HG03469 (cell line): ENCODE results near the gene PTCH2.
A peak's percentile ranks its signal among the peaks of the same experiment; 100 is the strongest.

Source experiments
- ATAC-seq: cut with Tn5 transposase; IDR thresholded peaks from one replicate; pipeline ENCODE4 v1.9.1; 2021; ENCODE audit warnings: mild to moderate bottlenecking, moderate library complexity, moderate number of reproducible peaks; ENCODE audit not compliant: unreplicated experiment

Gene PTCH2

DNA sequence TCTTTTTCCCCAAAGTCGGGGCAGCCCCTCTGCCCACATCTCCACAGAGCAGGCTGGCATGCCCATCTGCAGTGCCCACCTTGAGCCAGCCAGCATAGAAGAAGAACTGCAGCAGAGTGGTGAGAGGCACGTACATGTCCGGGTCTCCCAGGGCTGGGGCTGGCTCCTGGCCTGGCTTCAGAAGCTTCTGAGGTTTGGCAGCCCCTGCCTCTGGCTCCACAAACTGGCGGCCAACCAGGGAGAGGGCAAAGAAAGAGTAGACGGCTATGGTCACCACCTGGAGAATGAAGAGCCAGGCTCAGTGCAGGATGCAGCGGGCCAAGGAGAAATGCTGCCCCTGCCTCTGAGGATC lies 58.0 kb downstream of the PTCH2 start:
- no peak for ATAC-seq

DNA sequence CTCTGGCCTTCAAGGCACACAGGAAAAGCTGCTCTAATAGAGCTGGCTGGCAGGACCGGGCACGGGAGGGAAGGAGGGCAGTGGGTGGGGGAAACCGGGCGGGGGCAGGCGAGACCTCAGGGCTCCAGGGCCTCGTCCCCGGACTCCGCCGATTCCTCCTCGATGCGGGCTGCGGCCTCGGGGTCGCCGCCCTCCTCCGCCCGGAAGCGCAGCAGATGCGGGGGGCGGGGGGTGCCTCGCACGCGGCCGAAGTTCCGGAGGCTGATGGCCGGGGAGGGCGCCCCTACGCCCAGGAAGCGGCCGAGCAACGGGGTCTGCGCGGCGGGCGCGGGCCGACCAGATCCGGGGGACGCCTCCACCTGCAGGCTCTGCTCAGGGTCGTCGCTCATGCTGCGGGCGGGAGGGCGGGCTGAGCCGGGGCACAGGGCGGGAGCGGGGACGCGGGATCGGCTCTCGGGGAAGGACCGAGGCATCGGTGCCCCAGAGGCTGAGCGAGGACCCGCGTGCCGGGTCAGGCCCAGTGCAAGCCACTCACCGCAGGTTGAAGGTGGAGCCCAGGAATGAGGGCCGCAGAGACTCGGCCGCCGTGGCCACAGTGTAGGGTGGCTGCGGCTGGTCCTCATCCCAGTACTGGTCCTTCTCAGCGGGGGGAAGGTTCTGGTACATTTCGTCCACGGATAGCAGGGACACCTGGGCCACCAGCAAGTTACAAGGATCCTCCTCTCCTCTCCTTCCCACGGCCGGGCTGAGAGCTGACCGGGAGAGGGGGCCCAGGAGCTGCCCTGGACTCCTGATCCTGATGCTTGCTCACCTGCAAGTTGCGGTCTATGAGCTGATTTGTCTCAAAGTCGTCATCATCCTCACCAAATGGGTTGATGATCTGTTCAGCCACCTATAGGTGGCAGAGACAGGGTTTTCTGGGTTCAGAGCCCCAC lies 58.7 kb downstream of the PTCH2 start:
- no peak for ATAC-seq

DNA sequence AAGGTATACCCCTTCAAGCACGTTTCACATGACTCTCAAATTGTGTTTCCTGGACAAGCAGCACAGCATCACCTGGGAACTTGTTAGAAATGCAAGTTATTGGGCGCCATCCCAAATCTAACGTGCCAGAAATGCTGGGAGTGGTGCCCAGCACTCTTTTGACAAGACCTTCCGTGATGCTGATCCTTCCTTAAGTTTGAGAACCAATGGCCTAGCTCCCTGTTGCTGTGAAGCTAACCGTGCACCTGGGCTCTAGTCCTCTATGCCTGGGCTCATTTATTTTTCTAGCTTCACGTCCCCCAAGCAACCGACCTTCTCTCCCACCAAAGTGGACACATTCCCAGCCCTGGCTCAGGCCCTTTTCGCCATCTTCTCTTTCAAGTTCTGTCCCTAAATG lies 59.4 kb downstream of the PTCH2 start:
- no peak for ATAC-seq

DNA sequence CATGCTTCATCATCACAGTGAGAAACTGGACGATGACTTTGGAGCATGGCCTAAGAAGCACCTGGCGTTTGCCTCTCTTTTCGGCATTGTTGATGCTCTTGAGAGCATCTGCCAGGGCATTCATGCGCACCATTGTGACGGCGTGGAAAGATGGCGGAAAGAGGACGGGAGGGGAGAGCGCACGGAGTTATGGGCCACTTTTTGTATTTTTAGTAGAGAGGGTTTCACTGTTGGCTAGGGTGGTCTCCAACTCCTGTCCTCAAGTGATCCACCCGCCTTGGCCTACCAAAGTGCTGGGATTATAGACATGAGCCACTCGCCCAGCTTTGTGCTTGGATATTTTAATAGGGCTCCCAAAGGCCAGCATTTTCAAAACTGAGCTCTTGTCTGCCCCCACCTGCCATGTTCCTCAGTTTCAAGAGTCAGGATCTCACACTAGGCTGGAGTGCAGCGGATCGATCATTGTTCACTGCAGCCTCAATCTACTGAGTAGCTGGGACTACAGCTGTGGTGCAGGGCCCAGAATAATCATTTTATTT lies 62.4 kb downstream of the PTCH2 start:
- ATAC-seq: no peak

DNA sequence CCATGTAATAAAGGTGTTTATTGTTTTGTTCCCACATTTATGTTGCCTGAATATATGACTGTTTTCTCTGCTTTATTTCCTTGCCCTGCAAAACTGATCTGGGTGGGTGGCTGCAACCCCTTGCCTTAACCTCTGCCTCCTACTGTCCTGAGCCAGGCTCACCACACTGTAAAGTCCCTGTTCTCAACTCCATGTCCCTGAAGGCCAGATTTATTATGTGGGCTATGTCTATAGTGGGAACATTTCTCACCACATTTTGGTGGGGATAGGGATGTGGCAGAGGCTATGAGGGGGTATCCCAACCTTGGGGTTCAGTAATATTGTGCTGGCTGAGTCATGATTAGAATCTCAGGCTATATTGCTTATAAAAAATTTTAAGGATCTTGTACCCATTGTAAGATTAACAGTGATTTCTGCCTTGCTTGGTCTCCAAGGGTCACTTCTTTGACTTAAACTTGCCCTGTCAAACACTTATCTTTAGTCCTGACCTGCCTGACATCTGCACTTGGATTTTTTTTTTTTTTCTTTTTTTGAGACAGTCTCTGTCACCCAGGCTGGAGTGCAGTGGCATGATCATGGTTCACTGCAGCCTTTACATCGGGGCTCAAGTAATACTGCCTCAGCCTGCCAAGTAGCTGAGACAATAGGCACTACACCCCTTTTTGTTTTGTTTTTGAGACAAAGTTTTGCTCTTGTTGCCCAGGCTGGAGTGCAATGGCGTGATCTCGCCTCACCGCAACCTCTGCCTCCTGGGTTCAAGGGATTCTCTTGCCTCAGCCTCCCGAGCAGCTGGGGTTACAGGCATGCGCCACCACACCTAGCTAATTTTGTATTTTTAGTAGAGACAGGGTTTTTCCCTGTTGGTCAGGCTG lies 64.1 kb downstream of the PTCH2 start:
- no peak for ATAC-seq

DNA sequence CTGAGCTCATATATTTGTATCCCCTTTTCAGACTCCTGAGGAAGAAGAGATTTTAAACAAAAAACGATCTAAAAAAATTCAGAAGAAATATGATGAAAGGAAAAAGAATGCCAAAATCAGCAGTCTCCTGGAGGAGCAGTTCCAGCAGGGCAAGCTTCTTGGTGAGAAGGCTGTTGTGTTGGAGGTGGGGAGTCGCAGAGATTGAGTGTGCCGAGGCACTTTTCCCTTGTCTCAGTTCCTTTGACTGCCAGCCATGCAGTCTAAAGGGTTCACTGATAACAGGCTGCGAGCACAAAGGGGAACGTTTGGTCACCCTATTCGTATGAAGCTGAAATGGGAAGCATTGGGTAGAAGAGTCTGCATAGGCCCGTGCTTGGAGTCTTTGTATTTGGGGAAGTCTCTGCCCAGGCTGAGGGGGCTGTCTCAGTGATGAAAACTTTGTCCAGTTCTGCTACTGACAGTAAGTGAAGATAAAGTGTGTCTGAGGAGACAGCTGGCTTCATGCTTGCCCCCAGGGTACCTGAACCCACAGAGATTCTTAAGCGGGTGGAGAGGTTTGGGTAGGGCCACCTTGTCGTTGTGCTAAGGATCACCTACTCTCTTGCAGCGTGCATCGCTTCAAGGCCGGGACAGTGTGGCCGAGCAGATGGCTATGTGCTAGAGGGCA lies 65.0 kb downstream of the PTCH2 start:
- ATAC-seq: no peak

DNA sequence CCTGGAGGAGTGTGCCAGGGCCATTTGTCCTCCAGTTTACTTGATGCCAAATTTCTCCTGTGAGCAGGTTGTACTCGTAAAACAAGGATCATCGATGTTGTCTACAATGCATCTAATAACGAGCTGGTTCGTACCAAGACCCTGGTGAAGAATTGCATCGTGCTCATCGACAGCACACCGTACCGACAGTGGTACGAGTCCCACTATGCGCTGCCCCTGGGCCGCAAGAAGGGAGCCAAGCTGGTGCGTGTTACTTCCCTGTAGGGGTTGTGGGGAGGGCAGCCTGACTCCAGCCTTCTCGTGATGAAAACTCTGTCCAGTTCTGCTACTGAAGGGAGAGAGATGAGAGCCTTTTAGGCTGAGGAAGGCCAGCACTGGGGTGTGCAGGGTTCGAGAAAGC lies 65.5 kb downstream of the PTCH2 start:
- no peak for ATAC-seq

DNA sequence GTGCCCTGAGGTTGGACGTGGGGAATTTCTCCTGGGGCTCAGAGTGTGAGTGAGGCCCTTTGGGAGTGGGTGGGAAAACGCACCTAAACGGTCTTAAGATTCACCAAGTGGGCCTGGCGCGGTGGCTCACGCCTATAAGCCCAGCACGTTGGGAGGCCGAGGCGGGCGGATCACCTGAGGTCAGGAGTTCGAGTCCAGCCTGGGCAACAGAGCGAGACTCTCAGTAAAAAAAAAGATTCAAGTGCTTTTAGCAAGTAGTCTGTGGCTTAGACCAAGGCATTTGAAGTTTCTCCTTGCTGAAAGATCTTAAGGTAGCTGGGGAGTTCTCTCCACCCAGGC lies 66.4 kb downstream of the PTCH2 start:
- ATAC-seq: no peak

DNA sequence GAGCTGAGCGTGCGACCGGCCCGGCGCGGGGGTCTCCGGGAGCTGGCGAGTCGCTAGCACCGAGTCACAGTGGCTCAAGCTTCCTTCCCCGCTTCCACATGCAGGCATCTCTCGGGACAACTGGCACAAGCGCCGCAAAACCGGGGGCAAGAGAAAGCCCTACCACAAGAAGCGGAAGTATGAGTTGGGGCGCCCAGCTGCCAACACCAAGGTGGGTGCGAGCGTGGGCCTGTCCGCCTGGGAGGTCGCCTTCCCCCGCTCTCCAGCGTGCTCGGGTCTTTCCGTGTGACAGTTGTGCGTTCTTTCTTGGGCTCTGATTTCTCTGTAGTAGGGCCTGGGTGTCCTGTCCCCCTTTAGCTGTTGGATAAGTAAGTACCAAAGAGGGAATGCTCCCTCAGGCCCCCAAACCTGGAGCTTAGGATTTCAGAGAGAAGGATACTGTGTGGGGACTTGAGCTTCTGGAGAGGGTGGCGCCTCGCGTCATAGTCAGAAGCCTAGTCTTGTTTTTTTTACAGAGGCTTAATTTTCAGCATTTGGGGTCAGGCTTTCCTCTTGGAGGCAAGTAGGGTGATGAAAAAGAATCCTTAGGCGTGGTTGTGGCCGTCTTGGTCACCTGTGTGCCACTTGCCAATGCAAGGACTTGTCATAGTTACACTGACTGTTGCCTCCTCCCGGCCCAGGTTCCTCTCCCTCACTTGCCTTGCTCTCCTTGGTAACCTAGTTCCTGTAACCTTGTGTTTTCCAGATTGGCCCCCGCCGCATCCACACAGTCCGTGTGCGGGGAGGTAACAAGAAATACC lies 66.9 kb downstream of the PTCH2 start:
- no peak for ATAC-seq

DNA sequence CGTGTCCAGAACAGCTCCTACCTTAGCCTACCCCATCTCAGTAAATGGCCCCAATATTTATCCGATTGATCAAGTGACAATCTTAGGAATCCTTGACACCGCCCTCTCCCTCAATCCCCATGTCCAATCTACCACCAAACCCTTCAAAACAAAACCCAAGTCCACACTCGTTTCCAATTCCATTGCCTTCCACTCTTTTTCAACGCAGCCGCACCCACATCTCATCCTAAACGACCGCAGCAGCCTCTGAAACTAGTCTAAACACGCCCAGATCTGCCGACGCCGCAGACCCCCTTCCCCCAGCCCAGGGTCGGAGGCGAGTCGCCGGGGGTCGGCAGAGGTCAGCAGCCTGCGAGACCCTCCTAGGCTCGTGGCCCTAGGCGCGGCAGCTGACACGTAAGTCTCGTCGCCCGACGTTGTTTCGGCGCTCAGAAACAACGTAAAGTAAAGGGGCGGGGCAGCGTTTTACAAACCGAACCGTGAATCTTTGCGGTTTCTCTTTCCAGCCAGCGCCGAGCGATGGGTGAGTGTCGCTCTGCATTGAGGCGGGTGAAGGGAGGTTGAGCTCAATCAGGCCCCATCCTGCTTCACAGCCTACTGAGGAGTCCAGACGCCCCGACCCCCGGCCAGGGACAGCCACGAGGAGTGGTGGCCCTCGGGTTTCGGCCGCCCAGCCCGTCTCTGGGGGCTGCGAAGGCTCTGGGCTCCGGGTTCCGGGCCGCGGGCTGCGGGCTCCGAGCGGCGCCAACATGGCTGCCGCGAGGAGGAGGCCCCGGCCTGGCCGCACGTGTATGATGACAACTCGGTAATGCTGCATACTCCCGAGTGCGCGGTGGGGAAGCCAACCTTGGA lies 67.7 kb downstream of the PTCH2 start, which contains the start of gene RPS8:
Gene RPS8 (plus strand): TSS at position 463 of the 852 bp plus-strand sequence. CDS start 57 bp downstream, at position 520.
- peak; percentile 52 for ATAC-seq
